NCI-H524 (cell line): Measurements from ENCODE around the gene CLIP2.
A peak's percentile ranks its signal among the peaks of the same experiment; 100 is the strongest.
"Not testable (repeated sequence)": the region's sequence is repeated elsewhere in the genome, so short reads cannot be mapped to it uniquely, and the experiment has no call there.

Source experiments
- DNase-seq, 2 experiments: peaks; one replicate each; lab custom pipeline; 2025; lab: John Stamatoyannopoulos, UW

The CLIP2 gene

DNA sequence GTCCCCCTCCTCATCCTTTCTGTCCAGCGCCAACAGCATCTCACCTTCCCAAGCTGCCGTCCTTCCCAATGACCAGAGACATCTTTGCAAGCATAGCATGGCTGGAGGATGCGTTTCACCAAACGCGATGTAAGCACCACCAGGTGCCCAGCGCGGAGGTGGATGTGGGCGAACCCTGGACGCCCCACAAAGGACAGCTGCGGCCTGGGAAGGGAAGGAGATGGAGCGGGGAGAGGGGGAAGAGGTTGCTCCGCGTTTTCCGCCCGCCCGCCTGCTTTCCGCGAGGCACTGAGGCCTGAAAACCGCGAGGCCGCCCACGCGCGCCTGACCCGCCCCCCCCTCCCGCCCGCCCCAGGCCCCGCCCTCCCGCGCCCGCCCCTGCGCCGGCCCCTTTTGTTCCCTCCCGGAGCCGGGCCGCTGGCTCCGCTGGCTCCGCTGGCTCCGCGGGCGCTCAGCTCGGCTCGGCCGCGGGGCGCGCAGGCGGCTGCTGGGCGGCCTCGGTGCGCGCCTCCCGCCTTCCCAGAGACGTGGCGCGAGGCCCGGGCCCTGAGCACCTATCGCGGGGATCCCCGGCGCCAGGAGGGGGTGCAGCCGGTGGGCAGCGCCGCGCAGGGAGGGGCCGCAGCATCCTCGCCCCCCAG is at the start of gene CLIP2:
CLIP2 (plus strand) TSS at position 390 of the 641 bp plus-strand sequence. CDS start 28,140 bp downstream, outside the sequence.
- DNase-seq = peak; percentile 23 to 65

DNA sequence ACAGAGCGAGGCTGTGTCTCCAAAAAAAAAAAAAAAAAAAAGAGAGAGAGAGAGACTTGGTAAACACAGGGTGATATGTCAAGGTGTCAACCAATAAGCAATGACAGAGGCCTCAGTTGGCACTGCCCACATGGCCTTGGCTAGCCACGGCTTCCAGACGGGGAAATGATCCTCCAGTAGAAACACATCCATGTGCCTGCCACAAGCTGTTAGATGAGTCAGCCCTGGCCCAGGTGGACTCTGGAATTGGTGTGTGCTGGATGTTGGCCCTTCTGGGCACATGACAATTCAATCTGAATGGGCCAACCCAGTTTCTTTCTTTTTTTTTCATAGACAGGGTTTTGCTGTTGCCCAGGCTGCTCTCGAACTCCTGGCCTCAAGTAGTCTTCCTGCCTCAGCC is 48.7 kb upstream of the CLIP2 start:
- DNase-seq = no peak

- DNase-seq = no peak
Observed at GRCh38 chr7:74242122-74242443, 47.1 kb upstream of the CLIP2 start.

- DNase-seq = no peak
Observed at GRCh38 chr7:74246497-74246896, 42.7 kb upstream of the CLIP2 start.

DNA sequence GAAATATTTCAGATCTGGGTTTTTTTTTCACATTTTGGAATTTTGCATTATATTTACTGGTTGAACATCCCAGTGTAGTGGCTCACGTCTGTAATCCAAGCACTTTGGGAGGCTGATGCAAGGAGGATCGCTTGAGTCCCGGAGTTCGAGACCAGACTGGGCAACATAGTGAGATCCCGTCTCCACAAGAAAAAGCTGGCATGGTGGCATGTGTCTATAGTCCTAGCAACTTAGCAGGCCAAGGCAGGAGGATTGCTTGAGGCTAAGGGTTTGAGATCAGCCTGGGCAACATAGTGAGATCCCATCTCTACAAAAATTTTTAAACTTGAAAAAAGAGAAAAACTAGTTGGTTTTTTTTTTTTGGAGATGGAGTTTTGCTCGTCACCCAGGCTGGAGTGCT is 41.1 kb upstream of the CLIP2 start:
- no peak for DNase-seq

DNA sequence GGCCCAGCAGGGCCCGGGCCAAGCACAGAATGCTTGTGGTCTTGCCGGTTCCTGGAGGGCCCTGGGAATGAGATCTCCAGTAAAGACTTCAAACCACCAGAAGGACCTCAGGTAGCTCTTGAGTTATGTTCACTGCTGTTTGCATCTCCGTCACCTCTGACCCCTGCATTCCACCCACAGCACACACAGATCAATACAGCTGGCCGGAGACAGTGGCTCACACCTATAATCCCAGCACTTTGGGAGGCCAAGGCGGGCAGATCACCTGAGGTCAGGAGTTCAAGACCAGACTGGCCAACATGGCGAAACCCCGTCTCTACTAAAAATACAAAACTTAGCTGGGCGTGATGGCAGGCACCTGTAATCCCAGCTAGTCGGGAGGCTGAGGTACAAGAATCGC is 40.1 kb upstream of the CLIP2 start:
- not testable (repeated sequence) for DNase-seq

- DNase-seq = no peak
Observed at GRCh38 chr7:74252893-74253292, 36.3 kb upstream of the CLIP2 start.

GRCh38 chr7:74253331-74253730 is 35.9 kb upstream of the CLIP2 start:
- DNase-seq = no peak

DNA sequence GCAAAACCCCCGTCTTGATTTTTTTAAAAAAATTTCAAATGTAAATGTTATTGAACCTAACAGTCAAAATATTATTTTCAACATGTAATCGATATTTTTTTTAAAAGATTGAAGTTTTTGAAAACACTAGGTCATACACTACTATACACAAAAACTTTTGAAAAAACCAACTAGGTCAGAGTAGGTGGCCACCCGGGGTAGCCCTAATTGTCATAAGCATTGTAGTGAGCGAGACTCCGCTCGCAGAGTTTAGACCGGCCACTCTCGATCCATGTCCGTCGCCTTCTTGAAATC is 35.4 kb upstream of the CLIP2 start:
- no peak for DNase-seq

- peak; percentile 75 to 90 for DNase-seq
Observed at GRCh38 chr7:74254129-74254857, 34.9 kb upstream of the CLIP2 start, which contains the start of gene RFC2. TSS of gene RFC2 (minus strand) at chr7:74254399. CDS start at chr7:74254383, 16 bp downstream.

- no peak for DNase-seq
Observed at GRCh38 chr7:74254858-74255379, 34.3 kb upstream of the CLIP2 start.

GRCh38 chr7:74255461-74255860 is 33.7 kb upstream of the CLIP2 start:
- not testable (repeated sequence) for DNase-seq

GRCh38 chr7:74256491-74257408 is 32.5 kb upstream of the CLIP2 start:
- no peak for DNase-seq

DNA sequence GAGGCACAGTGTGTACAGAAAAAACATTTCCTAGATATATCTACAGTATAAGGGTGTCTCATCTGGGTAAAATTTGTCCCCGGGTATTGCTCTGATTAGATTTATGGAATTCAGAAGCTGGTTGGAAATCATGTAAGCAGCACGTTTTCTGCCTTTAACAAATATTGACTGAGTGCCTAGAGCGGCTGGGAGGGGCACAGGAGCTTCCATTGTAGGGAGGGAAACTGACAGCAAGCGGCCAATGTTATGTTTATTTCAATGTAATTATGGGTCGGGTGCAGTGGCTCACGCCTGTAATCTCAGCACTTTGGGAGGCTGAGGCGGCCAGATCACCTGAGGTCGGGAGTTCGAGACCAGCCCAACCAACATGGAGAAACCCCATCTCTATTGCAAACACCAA is 30.6 kb upstream of the CLIP2 start:
- no peak for DNase-seq

GRCh38 chr7:74262639-74263398 is 26.4 kb upstream of the CLIP2 start:
- DNase-seq = peak; percentile 62 to 79

DNA sequence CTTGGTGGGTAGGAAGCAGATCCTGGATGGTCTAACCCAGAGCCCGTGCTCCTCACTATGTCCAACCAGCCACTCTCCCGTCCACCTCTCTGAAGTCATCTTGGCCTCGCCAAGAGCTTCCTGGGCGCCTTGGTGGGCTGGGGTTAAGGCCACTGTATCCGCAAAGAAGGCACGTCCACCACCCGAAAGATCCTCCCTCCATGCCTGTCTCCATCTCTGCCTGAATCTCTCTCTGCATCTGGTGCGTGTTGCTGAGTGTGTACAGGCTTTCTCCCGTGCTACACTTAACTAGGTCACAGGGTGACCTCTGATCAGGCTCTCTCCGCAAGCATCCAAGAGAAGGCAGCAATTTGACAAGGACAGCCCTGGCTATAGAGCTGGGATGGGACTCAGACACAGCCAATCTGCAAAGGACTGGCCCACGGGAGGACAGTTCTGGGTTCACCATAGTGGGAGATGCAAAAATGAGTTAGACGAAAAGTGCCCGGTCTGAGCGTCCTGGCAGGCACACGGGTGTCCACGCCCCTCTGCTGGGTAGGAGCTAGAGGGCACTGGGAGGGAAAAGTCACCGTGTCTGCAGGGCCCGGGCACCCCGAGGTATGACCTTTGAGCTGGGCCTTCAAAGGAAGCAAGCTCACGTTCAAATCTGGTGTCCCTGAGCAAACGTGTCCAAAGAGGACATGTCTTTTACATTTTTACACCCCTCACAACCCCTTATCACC is 25.6 kb upstream of the CLIP2 start:
- no peak for DNase-seq

- DNase-seq = no peak
Observed at GRCh38 chr7:74266191-74266963, 22.8 kb upstream of the CLIP2 start.

GRCh38 chr7:74267756-74268565 is 21.2 kb upstream of the CLIP2 start:
- no peak for DNase-seq

- DNase-seq = peak; percentile 69 to 77
Observed at GRCh38 chr7:74269757-74270277, 19.4 kb upstream of the CLIP2 start.
